H1 (cell line): ENCODE results near the gene AGAP3.

Source experiments
- BACH1 ChIP-seq: IDR thresholded peaks from 2 replicates; pipeline ENCODE4 v1.6.1; 2012; ENCODE audit warnings: low read length, improper control_type of control experiment
- CTCF ChIP-seq, 3 experiments: IDR thresholded peaks; 1 replicate in 2 of 3; 2 replicates in 1 of 3; pipeline versions ENCODE4 v1.5.1 to v1.6.1; 2011; ENCODE audit warnings: low read length in 3 of 3, mild to moderate bottlenecking in 3 of 3, inconsistent platforms in 2 of 3, low read depth in 1 of 3, moderate library complexity in 1 of 3; ENCODE audit not compliant: insufficient read depth in 1 of 3; ENCODE audit errors: control extremely low read depth in 1 of 3
- EP300 ChIP-seq, 2 experiments: IDR thresholded peaks; 1 replicate in 1 of 2; 2 replicates in 1 of 2; pipeline ENCODE4 v1.6.1; 2011 to 2012; ENCODE audit warnings: low read depth in 2 of 2, low read length in 2 of 2, mild to moderate bottlenecking in 2 of 2, borderline replicate concordance in 1 of 2, inconsistent platforms in 1 of 2, moderate library complexity in 1 of 2
- HDAC6 ChIP-seq: IDR thresholded peaks from one replicate; pipeline ENCODE4 v1.7.1; 2012; ENCODE audit warnings: low read depth, mild to moderate bottlenecking, inconsistent platforms, low read length, moderate library complexity
- POLR2AphosphoS5 ChIP-seq: IDR thresholded peaks from 2 replicates; pipeline ENCODE4 v1.6.1; 2011; ENCODE audit warnings: low read depth, low read length
- RAD21 ChIP-seq, 2 experiments: IDR thresholded peaks in 1 of 2; conservative IDR thresholded peaks in 1 of 2; 2 replicates each; pipeline ENCODE4 v1.6.1; 2011; ENCODE audit warnings: low read depth in 2 of 2, low read length in 2 of 2, improper control_type of control experiment in 1 of 2, inconsistent platforms in 1 of 2, mild to moderate bottlenecking in 1 of 2, moderate library complexity in 1 of 2
- RNF2 ChIP-seq: fragments of 200-900, 300-1000 bp; sonication (generic); IDR thresholded peaks from 2 replicates; pipeline ENCODE4 v1.7.1; 2016; ENCODE audit warnings: borderline replicate concordance, low read depth, mild to moderate bottlenecking, antibody characterized with exemption, low read length; ENCODE audit not compliant: poor library complexity, severe bottlenecking; ENCODE audit errors: missing control alignments
- SRF ChIP-seq: IDR thresholded peaks from 2 replicates; pipeline ENCODE4 v1.6.1; 2011; ENCODE audit warnings: mild to moderate bottlenecking, low read depth, low read length, moderate library complexity
- YY1 ChIP-seq: IDR thresholded peaks from 2 replicates; pipeline ENCODE4 v1.6.1; 2011; ENCODE audit warnings: low read depth, mild to moderate bottlenecking, low read length

GRCh38 chr7:151043959-151044358 is 42.3 kb upstream of the AGAP3 start:
- TF ChIP-seq CTCF (IDR thresholded peaks at IDR 0.05; ENCODE audit: control extremely low read depth in 1 of 3, insufficient read depth in 1 of 3, low read depth in 1 of 3, low read length in 3 of 3) (no peak), SRF (no peak), YY1 (no peak), HDAC6 (no peak), RNF2 (no peak), POLR2AphosphoS5 (no peak), EP300 (IDR thresholded peaks at IDR 0.05; ENCODE audit: borderline replicate concordance in 1 of 2, low read depth in 2 of 2, low read length in 2 of 2) (no peak), BACH1 (no peak), RAD21 (IDR thresholded peaks at IDR 0.05 in 1 of 2, conservative IDR thresholded peaks at IDR 0.05 in 1 of 2; ENCODE audit: low read depth in 2 of 2, low read length in 2 of 2) (no peak)
